Measurements from ENCODE around the gene AGBL1. TPM values are rescaled to one million over a fixed set of nuclear protein-coding genes. Genes with fewer than 3 reads are reported as not detected.

AGBL1 gene
- total RNA-seq, 1 donor from 2014 or later = 0.76 TPM

- no peak overlapping the region for H3K27ac Mint-ChIP-seq (ENCODE audit: unreplicated experiment)
- TF ChIP-seq, protein P1, sequence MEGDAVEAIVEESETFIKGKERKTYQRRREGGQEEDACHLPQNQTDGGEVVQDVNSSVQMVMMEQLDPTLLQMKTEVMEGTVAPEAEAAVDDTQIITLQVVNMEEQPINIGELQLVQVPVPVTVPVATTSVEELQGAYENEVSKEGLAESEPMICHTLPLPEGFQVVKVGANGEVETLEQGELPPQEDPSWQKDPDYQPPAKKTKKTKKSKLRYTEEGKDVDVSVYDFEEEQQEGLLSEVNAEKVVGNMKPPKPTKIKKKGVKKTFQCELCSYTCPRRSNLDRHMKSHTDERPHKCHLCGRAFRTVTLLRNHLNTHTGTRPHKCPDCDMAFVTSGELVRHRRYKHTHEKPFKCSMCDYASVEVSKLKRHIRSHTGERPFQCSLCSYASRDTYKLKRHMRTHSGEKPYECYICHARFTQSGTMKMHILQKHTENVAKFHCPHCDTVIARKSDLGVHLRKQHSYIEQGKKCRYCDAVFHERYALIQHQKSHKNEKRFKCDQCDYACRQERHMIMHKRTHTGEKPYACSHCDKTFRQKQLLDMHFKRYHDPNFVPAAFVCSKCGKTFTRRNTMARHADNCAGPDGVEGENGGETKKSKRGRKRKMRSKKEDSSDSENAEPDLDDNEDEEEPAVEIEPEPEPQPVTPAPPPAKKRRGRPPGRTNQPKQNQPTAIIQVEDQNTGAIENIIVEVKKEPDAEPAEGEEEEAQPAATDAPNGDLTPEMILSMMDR (IDR thresholded peaks at IDR 0.05; ENCODE audit: partially characterized antibody, unreplicated experiment) = no peak
- peaks cover 16% of the 10 kb centered on the region for H3K4me1 Mint-ChIP-seq (ENCODE audit: low read depth, unreplicated experiment)
- H3K9me3 Mint-ChIP-seq (ENCODE audit: unreplicated experiment) = no peaks in the 10 kb centered on the region
- peaks cover 2% of the 10 kb centered on the region for H3K27me3 Mint-ChIP-seq (ENCODE audit: unreplicated experiment)
- no peak for DNase-seq
- H3K36me3 Mint-ChIP-seq (ENCODE audit: unreplicated experiment) = peaks cover 5% of the 10 kb centered on the region
- no peak overlapping the region for H3K4me3 Mint-ChIP-seq (ENCODE audit: unreplicated experiment)
Measured at GRCh38 chr15:86850939-86851338, 771.3 kb downstream of the AGBL1 start.

DNA sequence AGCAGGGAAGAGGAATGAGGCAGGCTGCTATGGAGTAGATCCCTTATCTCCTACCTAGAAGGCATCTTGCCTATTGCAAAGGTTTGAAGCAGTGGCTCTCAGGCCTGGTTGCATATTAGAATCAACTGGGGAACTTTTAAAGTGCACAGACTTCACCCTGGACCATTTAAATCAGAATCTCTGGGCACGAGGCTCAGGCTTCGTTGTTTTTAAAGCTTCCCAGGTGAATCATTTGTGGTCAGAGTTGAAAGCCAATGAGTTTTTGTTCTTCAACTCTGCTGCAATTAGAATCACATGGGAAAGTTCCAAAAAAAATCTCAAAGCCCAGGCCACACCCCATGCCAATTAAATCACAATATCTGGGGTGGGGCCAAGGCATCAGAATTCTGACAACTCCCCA lies 773.1 kb downstream of the AGBL1 start:
- Mint-ChIP-seq H3K4me3 (ENCODE audit: unreplicated experiment) (no peak overlapping the region), H3K36me3 (ENCODE audit: unreplicated experiment) (no peaks in the 10 kb centered on the region), H3K27ac (ENCODE audit: unreplicated experiment) (no peak overlapping the region), H3K4me1 (ENCODE audit: low read depth, unreplicated experiment) (peaks cover 22% of the 10 kb centered on the region), H3K9me3 (ENCODE audit: unreplicated experiment) (no peaks in the 10 kb centered on the region), H3K27me3 (ENCODE audit: unreplicated experiment) (peaks cover 5% of the 10 kb centered on the region)
- TF ChIP-seq, protein P1 (IDR thresholded peaks at IDR 0.05; ENCODE audit: partially characterized antibody, unreplicated experiment) = no peak
- no peak for DNase-seq

DNA sequence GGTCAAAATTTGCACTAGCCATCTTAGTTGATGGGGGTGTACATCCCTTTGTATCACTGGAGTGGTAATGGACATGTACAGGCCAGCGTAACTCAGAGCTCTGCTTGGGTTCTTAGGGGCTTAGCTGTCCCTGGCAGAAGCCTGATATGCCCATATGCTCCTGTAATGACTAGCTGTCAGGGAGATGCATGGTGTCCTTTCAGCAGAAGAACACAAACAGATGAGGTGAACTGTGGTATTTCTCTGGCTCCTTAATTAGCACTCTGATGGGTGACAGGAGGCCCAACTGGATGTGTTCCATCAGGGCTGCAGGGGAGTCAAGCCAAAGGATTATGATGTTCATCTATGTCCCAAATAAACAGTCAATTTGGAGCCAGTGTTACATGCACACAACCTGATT lies 774.5 kb downstream of the AGBL1 start:
- Mint-ChIP-seq H3K9me3 (ENCODE audit: unreplicated experiment) (no peaks in the 10 kb centered on the region), H3K4me1 (ENCODE audit: low read depth, unreplicated experiment) (peaks cover 22% of the 10 kb centered on the region), H3K4me3 (ENCODE audit: unreplicated experiment) (no peak overlapping the region), H3K27ac (ENCODE audit: unreplicated experiment) (peak overlapping the region; percentile 81), H3K27me3 (ENCODE audit: unreplicated experiment) (peaks cover 5% of the 10 kb centered on the region), H3K36me3 (ENCODE audit: unreplicated experiment) (no peaks in the 10 kb centered on the region)
- TF ChIP-seq, protein P1 (IDR thresholded peaks at IDR 0.05; ENCODE audit: partially characterized antibody, unreplicated experiment) = no peak
- DNase-seq = no peak

DNA sequence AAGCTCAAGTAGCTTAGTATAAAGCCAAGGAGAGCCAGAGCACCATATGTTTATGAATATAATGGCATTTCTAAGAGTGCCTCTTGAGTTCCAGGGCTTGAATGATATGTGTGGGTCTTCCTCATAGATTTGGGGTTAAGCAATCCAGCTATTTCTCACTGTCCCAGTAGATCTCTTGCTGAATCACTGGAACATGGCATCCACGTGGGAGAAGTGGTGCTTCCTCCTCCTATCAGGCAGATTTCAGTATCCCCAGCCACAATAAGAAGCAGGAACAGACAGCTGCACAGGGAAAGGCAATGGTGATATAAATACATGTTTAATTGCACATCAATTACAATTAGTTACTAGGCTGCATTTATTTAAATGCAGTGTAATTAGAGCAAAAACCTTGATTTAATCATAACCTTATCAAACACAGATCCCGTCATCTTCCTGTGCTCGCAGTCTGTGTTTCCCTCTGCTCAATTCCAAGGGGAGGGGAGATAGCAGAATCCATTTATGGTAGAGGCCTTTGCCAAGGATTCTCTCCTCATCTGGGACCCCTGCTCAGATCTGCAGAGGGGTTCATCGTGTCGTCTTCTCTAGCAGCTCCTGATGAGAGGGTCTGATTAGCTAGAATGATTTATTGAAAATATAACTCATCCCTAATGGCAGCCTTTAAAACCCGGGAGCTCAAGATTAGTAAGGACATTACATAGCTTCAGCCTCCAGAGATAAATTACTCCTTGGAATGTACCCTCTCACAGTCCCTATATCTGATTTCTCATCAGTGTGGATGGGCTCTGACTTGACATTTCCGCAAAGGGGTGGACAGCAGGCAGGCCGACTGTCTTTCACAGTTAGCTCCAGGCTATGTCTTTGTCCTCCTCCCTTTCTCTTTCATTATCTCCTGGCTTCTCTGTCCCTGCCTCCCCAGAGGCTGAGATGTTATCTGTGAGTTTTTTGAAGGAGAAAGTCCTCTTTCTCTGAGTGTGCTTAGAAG lies 775.9 kb downstream of the AGBL1 start:
- Mint-ChIP-seq H3K27ac (ENCODE audit: unreplicated experiment) (peak overlapping the region; percentile 81), H3K27me3 (ENCODE audit: unreplicated experiment) (peaks cover 5% of the 10 kb centered on the region), H3K4me1 (ENCODE audit: low read depth, unreplicated experiment) (peaks cover 22% of the 10 kb centered on the region), H3K9me3 (ENCODE audit: unreplicated experiment) (no peaks in the 10 kb centered on the region), H3K4me3 (ENCODE audit: unreplicated experiment) (no peak overlapping the region), H3K36me3 (ENCODE audit: unreplicated experiment) (no peaks in the 10 kb centered on the region)
- TF ChIP-seq, protein P1 (IDR thresholded peaks at IDR 0.05; ENCODE audit: partially characterized antibody, unreplicated experiment) = no peak
- DNase-seq = no peak

DNA sequence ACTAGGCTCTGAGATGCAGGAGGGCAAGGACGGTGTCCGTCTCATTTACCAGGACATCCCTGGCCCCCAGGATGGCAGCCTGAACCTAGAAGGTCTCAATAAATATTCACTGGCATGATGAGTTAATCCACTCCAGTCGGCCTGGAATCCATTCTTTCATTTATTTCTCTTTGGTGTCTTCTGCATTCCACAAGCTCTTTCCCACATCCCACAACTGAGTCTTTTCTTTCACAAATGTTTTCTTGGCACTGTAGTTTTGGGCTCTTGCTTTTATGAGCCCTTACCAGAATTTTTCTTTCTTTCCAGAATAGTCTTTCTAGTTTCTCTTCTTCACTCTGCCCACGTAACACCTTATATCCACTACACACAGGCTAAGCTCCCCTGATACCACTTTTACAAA lies 778.0 kb downstream of the AGBL1 start:
- Mint-ChIP-seq H3K27ac (ENCODE audit: unreplicated experiment) (no peak overlapping the region), H3K9me3 (ENCODE audit: unreplicated experiment) (no peaks in the 10 kb centered on the region), H3K27me3 (ENCODE audit: unreplicated experiment) (peaks cover 5% of the 10 kb centered on the region)

More for the DNA sequence above, 778.0 kb downstream of the AGBL1 start:
- TF ChIP-seq, protein P1 (IDR thresholded peaks at IDR 0.05; ENCODE audit: partially characterized antibody, unreplicated experiment) = no peak
- peaks cover 22% of the 10 kb centered on the region for H3K4me1 Mint-ChIP-seq (ENCODE audit: low read depth, unreplicated experiment)
- no peak overlapping the region for H3K4me3 Mint-ChIP-seq (ENCODE audit: unreplicated experiment)
- no peak for DNase-seq
- H3K36me3 Mint-ChIP-seq (ENCODE audit: unreplicated experiment) = no peaks in the 10 kb centered on the region
